ENCODE data around the gene UST.

The UST gene

DNA sequence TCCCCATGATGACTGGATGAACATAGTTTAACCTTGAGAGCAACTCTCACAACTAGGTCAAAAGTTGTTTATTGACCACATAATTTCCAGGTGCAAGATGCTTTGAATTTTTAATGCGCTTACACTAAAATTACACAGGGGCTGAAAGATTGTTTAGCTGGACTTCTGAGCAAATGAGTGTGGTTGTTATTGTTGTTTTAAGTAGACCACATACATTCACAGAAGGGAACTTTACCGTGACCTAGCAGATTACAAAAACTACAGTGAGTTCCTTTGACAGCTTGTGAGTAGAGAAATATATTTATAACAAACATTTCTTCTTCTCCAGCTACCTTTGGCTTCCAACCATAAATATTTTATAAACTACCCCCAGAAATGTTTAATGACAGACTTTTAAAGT lies 178.9 kb downstream of the UST start:
- TF ChIP-seq, protein P1, sequence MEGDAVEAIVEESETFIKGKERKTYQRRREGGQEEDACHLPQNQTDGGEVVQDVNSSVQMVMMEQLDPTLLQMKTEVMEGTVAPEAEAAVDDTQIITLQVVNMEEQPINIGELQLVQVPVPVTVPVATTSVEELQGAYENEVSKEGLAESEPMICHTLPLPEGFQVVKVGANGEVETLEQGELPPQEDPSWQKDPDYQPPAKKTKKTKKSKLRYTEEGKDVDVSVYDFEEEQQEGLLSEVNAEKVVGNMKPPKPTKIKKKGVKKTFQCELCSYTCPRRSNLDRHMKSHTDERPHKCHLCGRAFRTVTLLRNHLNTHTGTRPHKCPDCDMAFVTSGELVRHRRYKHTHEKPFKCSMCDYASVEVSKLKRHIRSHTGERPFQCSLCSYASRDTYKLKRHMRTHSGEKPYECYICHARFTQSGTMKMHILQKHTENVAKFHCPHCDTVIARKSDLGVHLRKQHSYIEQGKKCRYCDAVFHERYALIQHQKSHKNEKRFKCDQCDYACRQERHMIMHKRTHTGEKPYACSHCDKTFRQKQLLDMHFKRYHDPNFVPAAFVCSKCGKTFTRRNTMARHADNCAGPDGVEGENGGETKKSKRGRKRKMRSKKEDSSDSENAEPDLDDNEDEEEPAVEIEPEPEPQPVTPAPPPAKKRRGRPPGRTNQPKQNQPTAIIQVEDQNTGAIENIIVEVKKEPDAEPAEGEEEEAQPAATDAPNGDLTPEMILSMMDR (IDR thresholded peaks at IDR 0.05; ENCODE audit: extremely low read depth, insufficient read depth, missing control alignments), result no peak
- DNase-seq (ENCODE audit: low spot score), result no peak
- in situ Hi-C loops (cut with MboI; ENCODE audit: low pct_unique_long_range_greater_than_20kb, low sequenced_read_pairs, unreplicated experiment), result loop anchor here (25.0 kb wide), 2 partner anchors 188 to 338 kb away; partner anchors contain the start of gene UST

DNA sequence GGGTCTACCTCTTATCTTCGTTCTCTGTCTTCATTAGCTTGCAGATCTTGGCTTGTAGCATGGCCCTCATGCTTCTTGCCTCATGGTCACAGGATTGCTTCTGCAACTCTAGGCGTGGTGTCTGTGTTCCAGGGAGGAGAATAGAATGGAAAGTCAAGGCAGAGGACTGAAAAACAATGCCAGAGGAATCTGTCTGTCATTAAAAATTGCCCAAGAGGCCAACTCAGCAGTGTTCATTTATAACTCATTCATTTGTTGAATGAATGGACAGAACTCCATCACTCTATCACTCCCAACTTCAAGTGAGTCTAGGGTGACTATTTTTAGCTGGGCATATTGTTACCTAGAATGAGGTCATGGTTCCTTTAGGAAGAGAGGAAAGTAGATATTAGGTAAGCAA lies 179.6 kb downstream of the UST start:
- no peak for DNase-seq (ENCODE audit: low spot score)
- in situ Hi-C loops (cut with MboI; ENCODE audit: low pct_unique_long_range_greater_than_20kb, low sequenced_read_pairs, unreplicated experiment), result loop anchor here (25.0 kb wide), 2 partner anchors 189 to 339 kb away; partner anchors contain the start of gene UST
- TF ChIP-seq, protein P1 (IDR thresholded peaks at IDR 0.05; ENCODE audit: extremely low read depth, insufficient read depth, missing control alignments), result no peak

DNA sequence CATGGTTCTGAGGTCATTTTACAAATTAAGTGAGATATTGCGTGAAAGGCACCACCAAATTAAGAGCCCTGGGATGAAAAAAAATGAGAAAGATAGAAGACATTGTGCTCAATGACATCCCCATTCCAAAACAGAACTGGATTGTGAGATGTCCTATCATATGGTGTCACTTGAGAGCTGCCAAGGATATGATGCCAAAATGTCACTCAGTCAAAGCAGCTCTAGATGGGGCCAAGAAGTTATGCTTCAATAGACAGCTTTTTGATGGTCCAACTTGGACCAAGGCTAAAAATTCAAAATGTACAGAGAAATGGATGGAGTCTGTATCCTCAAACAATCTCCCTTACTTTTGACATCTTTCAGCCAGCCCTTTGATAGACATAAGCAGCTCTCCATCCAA lies 180.8 kb downstream of the UST start:
- DNase-seq (ENCODE audit: low spot score), result no peak
- in situ Hi-C loops (cut with MboI; ENCODE audit: low pct_unique_long_range_greater_than_20kb, low sequenced_read_pairs, unreplicated experiment), result loop anchor here (25.0 kb wide), 2 partner anchors 190 to 340 kb away; partner anchors contain the start of gene UST
- TF ChIP-seq, protein P1 (IDR thresholded peaks at IDR 0.05; ENCODE audit: extremely low read depth, insufficient read depth, missing control alignments), result no peak

DNA sequence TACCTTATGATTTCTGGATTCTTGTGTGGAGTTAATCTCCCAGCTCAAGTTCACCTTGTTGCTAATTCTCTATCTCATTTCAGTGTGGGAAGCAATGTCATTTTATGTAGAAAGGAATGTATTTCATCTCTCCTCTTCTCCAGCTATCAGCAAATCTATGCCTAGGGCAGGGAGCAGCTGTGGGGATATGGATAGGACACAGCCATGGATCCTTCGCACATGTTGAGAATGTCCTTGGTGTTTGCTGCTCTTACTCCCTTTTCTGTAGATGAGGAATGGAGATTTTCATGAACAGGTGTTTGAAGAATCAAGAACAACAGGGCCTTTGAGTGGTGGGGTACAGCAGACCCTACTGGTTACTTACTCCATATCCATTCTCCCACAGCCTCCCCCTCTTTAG lies 182.0 kb downstream of the UST start:
- no peak for DNase-seq (ENCODE audit: low spot score)
- in situ Hi-C loops (cut with MboI; ENCODE audit: low pct_unique_long_range_greater_than_20kb, low sequenced_read_pairs, unreplicated experiment), result loop anchor here (25.0 kb wide), 2 partner anchors 192 to 342 kb away; partner anchors contain the start of gene UST
- TF ChIP-seq, protein P1 (IDR thresholded peaks at IDR 0.05; ENCODE audit: extremely low read depth, insufficient read depth, missing control alignments), result no peak

DNA sequence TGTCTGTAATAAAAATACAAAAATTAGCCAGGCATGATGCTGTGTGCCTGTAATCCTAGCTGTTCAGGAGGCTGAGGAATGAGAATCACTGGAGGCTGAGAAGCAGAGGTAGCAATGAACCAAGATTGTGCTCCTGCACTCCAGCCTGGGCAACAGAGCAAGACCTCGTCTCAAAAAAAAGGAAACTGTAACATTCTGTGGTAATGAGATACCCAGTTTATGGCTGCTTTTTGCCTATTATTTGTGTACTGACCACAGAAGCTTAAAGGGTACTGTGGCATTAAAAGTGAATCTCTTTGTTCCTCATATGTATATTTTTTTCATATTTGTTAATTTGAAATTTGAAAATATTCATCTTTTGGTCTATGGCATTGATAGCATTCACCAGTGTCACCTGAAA lies 185.4 kb downstream of the UST start:
- TF ChIP-seq, protein P1 (IDR thresholded peaks at IDR 0.05; ENCODE audit: extremely low read depth, insufficient read depth, missing control alignments), result no peak
- no peak for DNase-seq (ENCODE audit: low spot score)
- in situ Hi-C loops (cut with MboI; ENCODE audit: low pct_unique_long_range_greater_than_20kb, low sequenced_read_pairs, unreplicated experiment), result loop anchor here (25.0 kb wide), 2 partner anchors 195 to 345 kb away; partner anchors contain the start of gene UST

DNA sequence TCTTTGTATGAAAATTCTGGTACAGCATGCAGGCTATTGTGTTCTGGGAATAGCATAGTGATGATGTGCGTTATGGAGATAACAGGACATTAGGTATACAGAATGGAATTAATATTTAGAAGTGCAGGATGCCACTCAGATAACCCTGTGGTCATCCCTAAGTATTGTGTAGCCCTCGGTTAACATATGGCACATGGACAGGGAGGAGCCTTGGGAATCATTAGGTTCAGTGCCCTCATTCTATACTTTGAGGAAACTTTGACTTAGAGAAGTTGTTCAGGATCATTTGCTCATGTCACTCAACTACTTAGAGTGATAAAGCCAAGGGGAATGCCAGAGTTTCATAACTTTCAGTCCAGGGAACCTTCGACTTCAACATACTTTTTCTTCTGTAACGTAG lies 185.9 kb downstream of the UST start:
- TF ChIP-seq, protein P1 (IDR thresholded peaks at IDR 0.05; ENCODE audit: extremely low read depth, insufficient read depth, missing control alignments), result no peak
- no peak for DNase-seq (ENCODE audit: low spot score)
- in situ Hi-C loops (cut with MboI; ENCODE audit: low pct_unique_long_range_greater_than_20kb, low sequenced_read_pairs, unreplicated experiment), result loop anchor here (25.0 kb wide), 2 partner anchors 195 to 345 kb away; partner anchors contain the start of gene UST
